Stimulated activated CD8-positive, alpha-beta memory T cell treated with anti-CD3 and anti-CD28 coated beads, Interleukin-2, amount 100 ng/mL, for 48 hours (primary cell): ENCODE results near the gene LRMDA.

Source experiments
- DNase-seq, 2 donors: peaks; one replicate each; pipeline ENCODE4 v3.0.0-alpha.2; 2020; ENCODE audit warnings: low read depth in 2 of 2

The LRMDA gene

GRCh38 chr10:75952093-75952492 lies 520.7 kb downstream of the LRMDA start:
- DNase-seq = no peak

DNA sequence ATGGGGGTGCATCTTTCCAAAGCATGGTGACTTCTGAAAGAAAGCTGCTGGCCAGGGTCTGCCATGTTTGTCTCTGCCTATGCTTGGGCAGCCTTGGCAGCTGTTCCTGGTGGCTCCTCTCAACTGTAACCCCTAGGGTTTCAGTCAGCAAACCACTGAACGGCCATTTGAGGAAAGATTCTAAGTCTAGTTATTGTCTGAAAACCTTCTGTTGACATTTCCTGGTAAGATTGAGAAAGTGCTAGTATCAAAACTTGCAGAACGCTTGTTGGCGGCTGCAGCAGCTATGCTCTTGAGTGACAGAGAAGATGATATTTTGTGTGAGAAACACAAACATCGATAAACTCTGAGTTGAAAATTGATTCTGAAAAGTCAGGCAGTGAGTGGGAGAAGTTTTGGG lies 523.1 kb downstream of the LRMDA start:
- DNase-seq = no peak

- DNase-seq = no peak
These were observed 524.6 kb downstream of the LRMDA start for GRCh38 chr10:75955973-75956502.

DNA sequence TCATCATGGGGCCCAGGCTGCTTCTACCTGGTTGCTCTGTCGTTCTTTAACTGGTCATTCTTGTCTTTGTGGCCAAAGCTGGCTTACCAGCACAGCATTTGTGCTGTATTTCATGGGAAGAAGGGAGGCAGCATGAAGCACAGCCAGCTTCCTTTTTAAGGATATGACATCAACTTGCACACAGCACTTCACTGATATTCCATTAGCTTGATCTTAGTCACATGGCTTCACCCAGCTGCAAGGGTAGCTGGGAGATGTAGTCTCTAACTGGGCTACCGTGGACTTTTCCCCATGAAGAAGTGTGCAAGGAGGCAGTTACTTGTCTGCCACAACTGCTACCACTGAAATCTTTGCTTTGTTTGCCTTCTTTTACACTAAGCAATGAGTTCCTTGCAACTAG lies 525.2 kb downstream of the LRMDA start:
- no peak for DNase-seq

GRCh38 chr10:75957314-75958120 lies 526.1 kb downstream of the LRMDA start:
- DNase-seq = no peak

- no peak for DNase-seq
These were observed 527.8 kb downstream of the LRMDA start for GRCh38 chr10:75959209-75959608.

GRCh38 chr10:75959912-75960311 lies 528.5 kb downstream of the LRMDA start:
- DNase-seq = no peak

DNA sequence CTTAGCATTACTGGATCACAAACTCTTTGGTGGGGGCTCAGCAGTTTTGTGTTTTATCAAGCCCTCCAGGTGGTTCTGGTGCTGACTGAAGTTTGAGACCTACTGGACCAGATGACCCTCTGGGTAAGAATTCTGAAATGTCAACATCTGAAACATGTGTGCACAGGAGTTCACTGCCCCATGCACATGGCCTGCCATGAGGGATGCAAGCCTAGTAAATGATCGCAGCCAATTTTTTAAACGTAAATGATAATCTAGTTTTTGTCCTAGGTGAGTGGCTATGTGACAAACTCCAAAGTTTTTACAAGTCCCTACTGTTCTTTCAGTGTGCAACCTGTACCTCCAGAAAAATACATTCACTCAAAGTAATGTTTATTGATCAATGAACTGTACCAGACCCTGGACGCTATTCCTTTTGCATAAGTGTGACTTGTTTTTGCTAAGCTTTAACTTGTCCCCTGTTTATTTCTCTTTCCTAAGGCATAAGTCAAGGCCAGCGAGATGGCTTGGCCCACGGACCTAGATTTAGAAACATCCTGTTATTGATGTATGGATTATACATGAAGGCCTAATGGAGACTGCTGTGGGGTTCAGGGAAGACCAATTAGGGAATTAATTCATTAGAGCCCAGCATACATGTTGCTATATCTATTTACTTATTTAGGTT lies 531.1 kb downstream of the LRMDA start:
- DNase-seq = no peak

- DNase-seq = no peak
These were observed 536.1 kb downstream of the LRMDA start for GRCh38 chr10:75967491-75967890.

DNA sequence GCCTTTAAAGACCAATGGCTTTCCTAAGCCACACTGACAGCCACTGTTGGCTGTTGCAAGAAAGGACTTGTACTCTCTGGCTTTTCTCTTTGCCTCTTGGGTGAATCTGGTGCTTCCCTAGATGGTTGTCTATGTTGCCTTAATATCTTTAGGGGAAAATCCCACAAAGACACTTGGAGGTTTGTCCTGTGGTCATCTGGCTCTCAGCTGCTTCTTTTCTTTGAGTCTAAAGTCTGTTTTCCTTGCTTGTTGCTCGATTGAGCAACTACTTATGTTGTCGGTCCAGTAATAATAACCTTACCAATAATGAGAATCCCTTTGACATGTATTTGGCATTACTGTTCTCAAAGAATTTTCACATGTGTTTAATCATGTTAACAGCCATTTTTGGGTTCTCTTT lies 537.6 kb downstream of the LRMDA start:
- no peak for DNase-seq

GRCh38 chr10:75971402-75972211 lies 540.2 kb downstream of the LRMDA start:
- DNase-seq = no peak

- no peak for DNase-seq
These were observed 541.3 kb downstream of the LRMDA start for GRCh38 chr10:75972491-75973276.

GRCh38 chr10:75974080-75974479 lies 542.7 kb downstream of the LRMDA start:
- no peak for DNase-seq

- no peak for DNase-seq
These were observed 545.3 kb downstream of the LRMDA start for GRCh38 chr10:75976681-75977080.

GRCh38 chr10:75977139-75977538 lies 545.7 kb downstream of the LRMDA start:
- DNase-seq = no peak

- no peak for DNase-seq
These were observed 546.8 kb downstream of the LRMDA start for GRCh38 chr10:75978213-75978612.

- DNase-seq = no peak
These were observed 549.1 kb downstream of the LRMDA start for GRCh38 chr10:75980419-75981002.

DNA sequence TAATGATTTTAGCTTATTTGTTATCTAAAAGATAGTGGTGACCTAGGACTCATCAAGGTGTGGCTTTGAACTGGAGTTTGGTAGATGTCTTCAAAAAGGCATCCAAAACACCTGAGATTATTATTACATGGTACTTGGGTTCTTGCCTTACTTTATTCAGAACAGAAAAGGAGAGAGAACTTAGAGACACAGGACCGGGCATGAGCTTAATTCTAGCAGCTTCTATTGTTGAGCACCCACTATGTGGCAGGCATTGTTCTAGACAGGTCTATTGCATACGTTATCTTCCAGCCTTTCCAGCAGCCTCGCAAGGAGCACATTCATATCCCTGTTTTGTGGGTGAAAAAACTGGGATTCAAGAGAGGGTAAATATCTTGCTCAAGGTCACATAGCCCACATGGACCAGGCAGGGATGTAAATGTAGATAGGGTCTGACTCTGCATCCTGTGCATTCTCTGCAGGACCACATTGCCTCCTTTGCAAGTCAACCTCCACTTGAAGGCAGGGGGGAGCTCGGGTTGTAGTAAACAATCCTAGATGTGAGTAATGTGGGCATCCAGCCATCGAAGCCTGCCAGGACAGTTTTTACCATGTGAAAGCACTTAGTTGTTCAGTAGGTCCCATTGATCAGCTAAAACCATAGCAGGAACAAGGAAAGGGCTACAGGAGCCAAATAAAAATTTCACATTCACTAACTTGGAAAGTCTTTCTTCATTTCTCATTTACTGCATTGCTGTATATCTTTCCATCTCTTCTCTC lies 551.4 kb downstream of the LRMDA start:
- DNase-seq = no peak

- no peak for DNase-seq
These were observed 552.6 kb downstream of the LRMDA start for GRCh38 chr10:75984067-75984466.

DNA sequence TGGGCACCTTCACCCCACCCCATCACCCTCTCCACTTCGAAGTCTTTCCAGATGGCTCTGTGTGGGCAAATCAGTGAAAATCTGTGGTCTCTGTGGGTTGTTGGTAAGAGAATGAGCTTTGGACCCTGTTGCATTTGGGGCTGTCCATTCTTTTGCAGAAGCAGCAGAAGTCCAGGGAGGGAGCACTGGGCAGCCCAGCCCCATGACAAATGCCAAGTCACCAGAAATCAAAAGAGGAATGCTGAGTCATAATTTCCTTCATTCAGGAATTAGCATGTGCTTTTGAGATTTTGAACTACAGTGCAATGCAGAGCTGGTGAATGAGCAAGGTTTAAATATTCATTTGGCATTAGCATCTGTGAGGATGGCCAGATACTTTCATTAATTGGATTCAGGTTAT lies 556.2 kb downstream of the LRMDA start:
- DNase-seq = no peak
